Lower leg skin (tissue), 3 donors: ENCODE data around the gene ACRBP.

Source experiments
- POLR2A ChIP-seq, 2 donors: fragments of 450-650 bp; IDR thresholded peaks; one replicate each; pipeline ENCODE4 v1.6.1; 2016 to 2017; ENCODE audit warnings: antibody characterized with exemption in 2 of 2, mild to moderate bottlenecking in 1 of 2, moderate library complexity in 1 of 2
- TF ChIP-seq, protein P1 (sequence below), 3 donors: fragments of 450-650 bp; IDR thresholded peaks; one replicate each; pipeline ENCODE4 v1.5.1; 2016; ENCODE audit warnings: antibody characterized with exemption in 3 of 3, mild to moderate bottlenecking in 3 of 3, moderate library complexity in 2 of 3

DNA sequence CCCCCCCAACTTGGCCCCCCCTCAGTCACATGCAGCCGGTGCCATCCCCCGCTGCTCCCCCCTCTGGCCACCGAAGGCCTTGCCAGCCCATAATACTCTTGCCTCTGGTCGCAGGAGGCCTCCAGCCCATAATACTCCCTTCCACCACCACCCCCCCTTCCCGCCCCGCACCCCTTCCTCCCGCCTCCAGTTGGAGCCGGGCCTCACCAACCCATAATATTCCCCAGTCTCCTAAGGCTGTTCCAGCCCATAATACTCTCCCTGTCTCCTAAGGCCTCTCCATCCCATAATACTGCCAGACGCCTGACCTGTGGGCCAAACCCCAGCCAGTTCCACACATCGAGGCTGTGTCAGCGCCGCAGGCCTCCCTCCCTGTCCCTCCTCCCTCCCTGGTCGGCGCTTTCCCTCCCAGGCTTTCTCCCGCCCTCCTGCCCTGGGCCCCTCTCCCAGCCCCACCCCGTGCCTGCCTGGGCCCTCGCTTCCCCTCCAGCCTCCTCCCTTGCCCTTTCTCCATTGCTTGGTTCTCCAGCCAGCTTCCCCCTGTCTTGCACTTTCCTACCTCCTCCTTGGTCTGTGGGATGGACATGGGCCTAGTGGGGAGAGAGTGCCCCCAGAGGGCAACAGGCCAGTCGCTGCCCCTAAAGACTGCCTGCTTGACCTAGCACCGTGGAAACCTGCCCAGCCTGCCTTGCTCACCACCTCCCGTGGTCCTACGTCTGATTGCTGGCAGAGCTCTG is 33.3 kb downstream of the ACRBP start:
- TF ChIP-seq, protein P1, sequence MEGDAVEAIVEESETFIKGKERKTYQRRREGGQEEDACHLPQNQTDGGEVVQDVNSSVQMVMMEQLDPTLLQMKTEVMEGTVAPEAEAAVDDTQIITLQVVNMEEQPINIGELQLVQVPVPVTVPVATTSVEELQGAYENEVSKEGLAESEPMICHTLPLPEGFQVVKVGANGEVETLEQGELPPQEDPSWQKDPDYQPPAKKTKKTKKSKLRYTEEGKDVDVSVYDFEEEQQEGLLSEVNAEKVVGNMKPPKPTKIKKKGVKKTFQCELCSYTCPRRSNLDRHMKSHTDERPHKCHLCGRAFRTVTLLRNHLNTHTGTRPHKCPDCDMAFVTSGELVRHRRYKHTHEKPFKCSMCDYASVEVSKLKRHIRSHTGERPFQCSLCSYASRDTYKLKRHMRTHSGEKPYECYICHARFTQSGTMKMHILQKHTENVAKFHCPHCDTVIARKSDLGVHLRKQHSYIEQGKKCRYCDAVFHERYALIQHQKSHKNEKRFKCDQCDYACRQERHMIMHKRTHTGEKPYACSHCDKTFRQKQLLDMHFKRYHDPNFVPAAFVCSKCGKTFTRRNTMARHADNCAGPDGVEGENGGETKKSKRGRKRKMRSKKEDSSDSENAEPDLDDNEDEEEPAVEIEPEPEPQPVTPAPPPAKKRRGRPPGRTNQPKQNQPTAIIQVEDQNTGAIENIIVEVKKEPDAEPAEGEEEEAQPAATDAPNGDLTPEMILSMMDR (IDR thresholded peaks at IDR 0.05) = peak in 1 of 3 donors; percentile 51
- TF ChIP-seq POLR2A (IDR thresholded peaks at IDR 0.05) = no peak
